ENCODE measurements around the gene HOMER1. TPM values are rescaled to one million over a fixed set of nuclear protein-coding genes. Genes with fewer than 3 reads are reported as not detected.

HOMER1 gene
- total and polyA plus RNA-seq, 2 of the 13 experiments (the other 11 are each of a cell fraction or from before 2014, with no cell fraction given), result 5.3 to 24.8 TPM

GRCh38 chr5:79487251-79487650, 26.7 kb downstream of the HOMER1 start (continued):
- TF ChIP-seq ZNF484 (CRISPR knock-in tag; IDR thresholded peaks at IDR 0.05; ENCODE audit: borderline replicate concordance, low read depth) (no peak), ZNF672 (CRISPR knock-in tag; IDR thresholded peaks at IDR 0.05) (no peak), ZBTB40 (IDR thresholded peaks at IDR 0.05) (no peak), ZBTB40 (CRISPR knock-in tag; IDR thresholded peaks at IDR 0.05) (no peak), ZNF34 (CRISPR knock-in tag; IDR thresholded peaks at IDR 0.05; ENCODE audit: borderline replicate concordance) (no peak), SALL1 (CRISPR knock-in tag; IDR thresholded peaks at IDR 0.05) (no peak)
